ENCODE measurements around the gene SSC5D. TPM values are rescaled to one million over a fixed set of nuclear protein-coding genes. Genes with fewer than 3 reads are reported as not detected.
A peak's percentile ranks its signal among the peaks of the same experiment; 100 is the strongest.

SSC5D gene
- total and polyA plus RNA-seq, 9 of the 15 experiments (the other 6 are each of a cell fraction or from before 2014, with no cell fraction given): 0.04 to 0.71 (median 0.14) TPM; not detected in 2

DNA sequence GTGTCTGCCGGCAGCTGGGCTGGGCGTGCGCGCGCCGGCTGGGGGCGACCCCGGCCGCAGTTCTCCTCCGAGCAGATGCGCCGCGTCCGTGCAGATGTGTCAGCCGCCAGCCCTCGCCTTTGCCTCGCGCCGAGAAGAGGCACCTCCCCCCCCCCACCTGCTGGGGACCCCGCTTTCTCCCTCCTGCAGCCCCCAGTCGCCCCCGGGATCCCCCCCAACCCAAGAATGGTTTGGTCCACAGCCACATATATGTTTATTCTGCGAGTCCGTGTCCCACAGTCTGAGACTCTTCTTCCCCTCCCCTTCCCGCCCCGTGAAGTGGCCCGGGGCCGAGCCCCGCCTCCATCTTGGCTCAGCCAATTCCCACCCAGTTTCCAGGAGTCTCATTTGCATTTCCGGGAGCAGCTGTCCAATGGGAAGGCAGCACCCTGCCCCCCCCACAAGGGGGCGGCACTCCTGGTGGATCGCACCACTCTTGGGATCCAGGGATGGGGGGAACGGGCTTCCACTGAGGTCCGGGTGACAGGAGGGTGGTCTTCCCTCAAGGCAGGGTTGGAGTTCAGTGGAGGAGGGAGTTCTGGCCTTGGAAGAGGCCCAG, 35.4 kb upstream of the SSC5D start (continued):
- TF ChIP-seq, protein P1, sequence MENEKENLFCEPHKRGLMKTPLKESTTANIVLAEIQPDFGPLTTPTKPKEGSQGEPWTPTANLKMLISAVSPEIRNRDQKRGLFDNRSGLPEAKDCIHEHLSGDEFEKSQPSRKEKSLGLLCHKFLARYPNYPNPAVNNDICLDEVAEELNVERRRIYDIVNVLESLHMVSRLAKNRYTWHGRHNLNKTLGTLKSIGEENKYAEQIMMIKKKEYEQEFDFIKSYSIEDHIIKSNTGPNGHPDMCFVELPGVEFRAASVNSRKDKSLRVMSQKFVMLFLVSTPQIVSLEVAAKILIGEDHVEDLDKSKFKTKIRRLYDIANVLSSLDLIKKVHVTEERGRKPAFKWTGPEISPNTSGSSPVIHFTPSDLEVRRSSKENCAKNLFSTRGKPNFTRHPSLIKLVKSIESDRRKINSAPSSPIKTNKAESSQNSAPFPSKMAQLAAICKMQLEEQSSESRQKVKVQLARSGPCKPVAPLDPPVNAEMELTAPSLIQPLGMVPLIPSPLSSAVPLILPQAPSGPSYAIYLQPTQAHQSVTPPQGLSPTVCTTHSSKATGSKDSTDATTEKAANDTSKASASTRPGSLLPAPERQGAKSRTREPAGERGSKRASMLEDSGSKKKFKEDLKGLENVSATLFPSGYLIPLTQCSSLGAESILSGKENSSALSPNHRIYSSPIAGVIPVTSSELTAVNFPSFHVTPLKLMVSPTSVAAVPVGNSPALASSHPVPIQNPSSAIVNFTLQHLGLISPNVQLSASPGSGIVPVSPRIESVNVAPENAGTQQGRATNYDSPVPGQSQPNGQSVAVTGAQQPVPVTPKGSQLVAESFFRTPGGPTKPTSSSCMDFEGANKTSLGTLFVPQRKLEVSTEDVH (IDR thresholded peaks at IDR 0.05; ENCODE audit: low read depth, partially characterized antibody): peak; percentile 49
- TF ChIP-seq SMARCC2 (IDR thresholded peaks at IDR 0.05; ENCODE audit: low read depth): no peak
- TF ChIP-seq, protein P2, sequence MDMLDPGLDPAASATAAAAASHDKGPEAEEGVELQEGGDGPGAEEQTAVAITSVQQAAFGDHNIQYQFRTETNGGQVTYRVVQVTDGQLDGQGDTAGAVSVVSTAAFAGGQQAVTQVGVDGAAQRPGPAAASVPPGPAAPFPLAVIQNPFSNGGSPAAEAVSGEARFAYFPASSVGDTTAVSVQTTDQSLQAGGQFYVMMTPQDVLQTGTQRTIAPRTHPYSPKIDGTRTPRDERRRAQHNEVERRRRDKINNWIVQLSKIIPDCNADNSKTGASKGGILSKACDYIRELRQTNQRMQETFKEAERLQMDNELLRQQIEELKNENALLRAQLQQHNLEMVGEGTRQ (CRISPR knock-in tag; IDR thresholded peaks at IDR 0.05): no peak
- TF ChIP-seq, protein P3, sequence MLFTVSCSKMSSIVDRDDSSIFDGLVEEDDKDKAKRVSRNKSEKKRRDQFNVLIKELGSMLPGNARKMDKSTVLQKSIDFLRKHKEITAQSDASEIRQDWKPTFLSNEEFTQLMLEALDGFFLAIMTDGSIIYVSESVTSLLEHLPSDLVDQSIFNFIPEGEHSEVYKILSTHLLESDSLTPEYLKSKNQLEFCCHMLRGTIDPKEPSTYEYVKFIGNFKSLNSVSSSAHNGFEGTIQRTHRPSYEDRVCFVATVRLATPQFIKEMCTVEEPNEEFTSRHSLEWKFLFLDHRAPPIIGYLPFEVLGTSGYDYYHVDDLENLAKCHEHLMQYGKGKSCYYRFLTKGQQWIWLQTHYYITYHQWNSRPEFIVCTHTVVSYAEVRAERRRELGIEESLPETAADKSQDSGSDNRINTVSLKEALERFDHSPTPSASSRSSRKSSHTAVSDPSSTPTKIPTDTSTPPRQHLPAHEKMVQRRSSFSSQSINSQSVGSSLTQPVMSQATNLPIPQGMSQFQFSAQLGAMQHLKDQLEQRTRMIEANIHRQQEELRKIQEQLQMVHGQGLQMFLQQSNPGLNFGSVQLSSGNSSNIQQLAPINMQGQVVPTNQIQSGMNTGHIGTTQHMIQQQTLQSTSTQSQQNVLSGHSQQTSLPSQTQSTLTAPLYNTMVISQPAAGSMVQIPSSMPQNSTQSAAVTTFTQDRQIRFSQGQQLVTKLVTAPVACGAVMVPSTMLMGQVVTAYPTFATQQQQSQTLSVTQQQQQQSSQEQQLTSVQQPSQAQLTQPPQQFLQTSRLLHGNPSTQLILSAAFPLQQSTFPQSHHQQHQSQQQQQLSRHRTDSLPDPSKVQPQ (CRISPR knock-in tag; IDR thresholded peaks at IDR 0.05; ENCODE audit: borderline replicate concordance): no peak
- TF ChIP-seq HSF4 (CRISPR knock-in tag; IDR thresholded peaks at IDR 0.05; ENCODE audit: borderline replicate concordance): no peak
- no peak; the same call in 1 of the 2 replicates for TF ChIP-seq ZBTB7A (IDR thresholded peaks at IDR 0.05; ENCODE audit: borderline replicate concordance, control insufficient read depth, low read depth, low read length)
- no peak for TF ChIP-seq CTBP1 (IDR thresholded peaks at IDR 0.05; ENCODE audit: borderline replicate concordance)
- no peak for TF ChIP-seq ZNF146 (CRISPR knock-in tag; IDR thresholded peaks at IDR 0.05; ENCODE audit: unreplicated experiment)
- TF ChIP-seq ZZZ3 (IDR thresholded peaks at IDR 0.05): no peak
- TF ChIP-seq ETV5 (CRISPR knock-in tag; IDR thresholded peaks at IDR 0.05; ENCODE audit: low read depth): no peak
- no peak for TF ChIP-seq SMC3 (conservative IDR thresholded peaks at IDR 0.05; ENCODE audit: insufficient read depth, low read depth, low read length)
- TF ChIP-seq, protein P4, sequence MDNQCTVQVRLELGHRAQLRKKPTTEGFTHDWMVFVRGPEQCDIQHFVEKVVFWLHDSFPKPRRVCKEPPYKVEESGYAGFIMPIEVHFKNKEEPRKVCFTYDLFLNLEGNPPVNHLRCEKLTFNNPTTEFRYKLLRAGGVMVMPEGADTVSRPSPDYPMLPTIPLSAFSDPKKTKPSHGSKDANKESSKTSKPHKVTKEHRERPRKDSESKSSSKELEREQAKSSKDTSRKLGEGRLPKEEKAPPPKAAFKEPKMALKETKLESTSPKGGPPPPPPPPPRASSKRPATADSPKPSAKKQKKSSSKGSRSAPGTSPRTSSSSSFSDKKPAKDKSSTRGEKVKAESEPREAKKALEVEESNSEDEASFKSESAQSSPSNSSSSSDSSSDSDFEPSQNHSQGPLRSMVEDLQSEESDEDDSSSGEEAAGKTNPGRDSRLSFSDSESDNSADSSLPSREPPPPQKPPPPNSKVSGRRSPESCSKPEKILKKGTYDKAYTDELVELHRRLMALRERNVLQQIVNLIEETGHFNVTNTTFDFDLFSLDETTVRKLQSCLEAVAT (IDR thresholded peaks at IDR 0.05): no peak
- no peak for TF ChIP-seq XRCC3 (IDR thresholded peaks at IDR 0.05)
